Inflammatory macrophage treated with lipopolysaccharide for 4 hours (primary cell): ENCODE measurements around the gene ANKRD44.
"Not testable (repeated sequence)": the region's sequence is repeated elsewhere in the genome, so short reads cannot be mapped to it uniquely, and the experiment has no call there.

ENCODE experiments used
- DNase-seq: peaks from one replicate; pipeline ENCODE4 v3.0.0-alpha.2; 2020

Gene ANKRD44

GRCh38 chr2:197310271-197310985 lies at the start of gene ANKRD44:
Gene ANKRD44, minus strand, starts transcription at chr2:197310780. Its CDS starts 176 bp downstream, at chr2:197310604.
- DNase-seq, result peak; percentile 90

- no peak for DNase-seq
Measured at GRCh38 chr2:197359859-197360258, 49.3 kb upstream of the ANKRD44 start.

GRCh38 chr2:197358931-197359330 lies 48.4 kb upstream of the ANKRD44 start:
- DNase-seq, result no peak

- DNase-seq, result no peak
Measured at GRCh38 chr2:197357986-197358385, 47.4 kb upstream of the ANKRD44 start.

GRCh38 chr2:197356136-197356535 lies 45.6 kb upstream of the ANKRD44 start:
- DNase-seq, result peak; percentile 6

- DNase-seq, result no peak
Measured at GRCh38 chr2:197354169-197354558, 43.6 kb upstream of the ANKRD44 start.

- no peak for DNase-seq
Measured at GRCh38 chr2:197353393-197354168, 43.0 kb upstream of the ANKRD44 start.

- DNase-seq, result no peak
Measured at GRCh38 chr2:197349699-197350098, 39.1 kb upstream of the ANKRD44 start.

- peak; percentile 7 for DNase-seq
Measured at GRCh38 chr2:197348721-197349360, 38.3 kb upstream of the ANKRD44 start.

- no peak for DNase-seq
Measured at GRCh38 chr2:197345846-197346370, 35.3 kb upstream of the ANKRD44 start.

- not testable (repeated sequence) for DNase-seq
Measured at GRCh38 chr2:197343968-197344367, 33.4 kb upstream of the ANKRD44 start.

- DNase-seq, result no peak
Measured at GRCh38 chr2:197340591-197340990, 30.0 kb upstream of the ANKRD44 start.

GRCh38 chr2:197339496-197340220 lies 29.1 kb upstream of the ANKRD44 start:
- DNase-seq, result no peak

- no peak for DNase-seq
Measured at GRCh38 chr2:197339016-197339415, 28.4 kb upstream of the ANKRD44 start.

GRCh38 chr2:197332641-197333040 lies 22.1 kb upstream of the ANKRD44 start:
- peak; percentile 12 for DNase-seq

GRCh38 chr2:197328461-197328860 lies 17.9 kb upstream of the ANKRD44 start:
- no peak for DNase-seq

GRCh38 chr2:197327472-197328098 lies 17.0 kb upstream of the ANKRD44 start:
- no peak for DNase-seq

- no peak for DNase-seq
Measured at GRCh38 chr2:197327073-197327471, 16.5 kb upstream of the ANKRD44 start.

GRCh38 chr2:197324801-197325200 lies 14.2 kb upstream of the ANKRD44 start:
- no peak for DNase-seq

GRCh38 chr2:197322724-197323720 lies 12.4 kb upstream of the ANKRD44 start:
- DNase-seq, result no peak

GRCh38 chr2:197322143-197322542 lies 11.6 kb upstream of the ANKRD44 start:
- no peak for DNase-seq
